IPS-20b (cell line): ENCODE measurements around the gene SPSB3.

ENCODE experiments used
- H3K27ac ChIP-seq: one replicate; pipeline ENCODE4 v1.5.1; 2013; ENCODE audit warnings: low read length
- H3K27me3 ChIP-seq: 2 replicates; pipeline ENCODE4 v1.6.1; 2013; ENCODE audit warnings: mild to moderate bottlenecking, low read length, inconsistent platforms; ENCODE audit not compliant: insufficient read depth
- H3K36me3 ChIP-seq: 2 replicates; pipeline ENCODE4 v1.6.1; 2013; ENCODE audit warnings: low read depth, mild to moderate bottlenecking, inconsistent platforms, low read length, moderate library complexity; ENCODE audit not compliant: insufficient read depth
- H3K4me1 ChIP-seq: 2 replicates; pipeline ENCODE4 v1.6.1; 2013; ENCODE audit warnings: mild to moderate bottlenecking, control low read depth, inconsistent platforms, low read length, moderate library complexity; ENCODE audit not compliant: insufficient read depth
- H3K4me3 ChIP-seq: 2 replicates; pipeline ENCODE4 v1.5.1; 2013; ENCODE audit warnings: mild to moderate bottlenecking, low read length, inconsistent platforms
- H3K9ac ChIP-seq: 2 replicates; pipeline ENCODE4 v1.6.1; 2013; ENCODE audit warnings: low read depth, mild to moderate bottlenecking, inconsistent platforms, low read length, moderate library complexity
- H3K9me3 ChIP-seq: 2 replicates; pipeline ENCODE4 v1.6.1; 2013; ENCODE audit warnings: mild to moderate bottlenecking, low read depth, low read length, inconsistent platforms; ENCODE audit not compliant: insufficient read depth

SPSB3 gene

GRCh38 chr16:1782408-1783264 lies at the start of gene SPSB3, which contains the start of gene NUBP2:
Gene SPSB3, minus strand, starts transcription at chr16:1782571. Its CDS starts 1,088 bp downstream, at chr16:1781483.
Gene NUBP2, plus strand, starts transcription at chr16:1782960. Its CDS starts 61 bp downstream, at chr16:1783021.
- H3K36me3 ChIP-seq = peaks cover 8% of the 10 kb centered on the region; the same call in 1 of the 2 replicates
- H3K27me3 ChIP-seq = no peaks in the 10 kb centered on the region
- H3K4me3 ChIP-seq = peak within 1 kb of the TSS; percentile 96
- H3K9me3 ChIP-seq = no peaks in the 10 kb centered on the region
- peaks cover 4% of the 10 kb centered on the region for H3K4me1 ChIP-seq
- peak within 1 kb of the TSS; percentile 90 for H3K9ac ChIP-seq
- H3K27ac ChIP-seq = no peak within 1 kb of the TSS

- H3K4me3 ChIP-seq = no peak overlapping the region
- H3K4me1 ChIP-seq = peaks cover 5% of the 10 kb centered on the region; the same call in 1 of the 2 replicates
- H3K9me3 ChIP-seq = no peaks in the 10 kb centered on the region
- H3K27me3 ChIP-seq = no peaks in the 10 kb centered on the region
- no peak overlapping the region for H3K27ac ChIP-seq
- H3K9ac ChIP-seq = no peak overlapping the region
- H3K36me3 ChIP-seq = peaks cover 14% of the 10 kb centered on the region; the same call in 1 of the 2 replicates
Measured at GRCh38 chr16:1831186-1832075, 49.1 kb upstream of the SPSB3 start.

GRCh38 chr16:1830213-1830612 lies 47.8 kb upstream of the SPSB3 start:
- Histone ChIP-seq H3K27me3 (peaks cover 7% of the 10 kb centered on the region; the same call in 1 of the 2 replicates), H3K9ac (no peak overlapping the region), H3K4me3 (no peak overlapping the region), H3K4me1 (peaks cover 5% of the 10 kb centered on the region), H3K9me3 (no peaks in the 10 kb centered on the region), H3K36me3 (peaks cover 14% of the 10 kb centered on the region; the same call in 1 of the 2 replicates), H3K27ac (no peak overlapping the region)

- Histone ChIP-seq H3K4me1 (peaks cover 5% of the 10 kb centered on the region), H3K9me3 (no peaks in the 10 kb centered on the region), H3K27ac (no peak overlapping the region)
Measured at GRCh38 chr16:1828645-1829410, 46.5 kb upstream of the SPSB3 start.

GRCh38 chr16:1826691-1827573 lies 44.6 kb upstream of the SPSB3 start, which contains the start of the genes FAHD1 and HAGH:
Gene FAHD1, plus strand, starts transcription at chr16:1827206. Its CDS starts 33 bp downstream, at chr16:1827239.
Gene HAGH, minus strand, starts transcription at chr16:1826825. Its CDS starts 38 bp downstream, at chr16:1826787.
- peaks cover 8% of the 10 kb centered on the region; the same call in 1 of the 2 replicates for H3K27me3 ChIP-seq
- peaks cover 5% of the 10 kb centered on the region for H3K4me1 ChIP-seq
- no peak within 1 kb of the TSS for H3K27ac ChIP-seq
- H3K36me3 ChIP-seq = peaks cover 14% of the 10 kb centered on the region; the same call in 1 of the 2 replicates
- peak within 1 kb of the TSS; percentile 87 for H3K4me3 ChIP-seq
- no peaks in the 10 kb centered on the region for H3K9me3 ChIP-seq
- peak within 1 kb of the TSS; percentile 91 for H3K9ac ChIP-seq

More at GRCh38 chr16:1828645-1829410, 46.5 kb upstream of the SPSB3 start:
- Histone ChIP-seq H3K36me3 (peaks cover 14% of the 10 kb centered on the region; the same call in 1 of the 2 replicates), H3K4me3 (peak overlapping the region; percentile 87), H3K27me3 (peaks cover 8% of the 10 kb centered on the region; the same call in 1 of the 2 replicates), H3K9ac (no peak overlapping the region)

- Histone ChIP-seq H3K4me3 (peak overlapping the region; percentile 68), H3K9ac (no peak overlapping the region), H3K36me3 (peaks cover 14% of the 10 kb centered on the region; the same call in 1 of the 2 replicates), H3K27me3 (peaks cover 8% of the 10 kb centered on the region; the same call in 1 of the 2 replicates), H3K9me3 (no peaks in the 10 kb centered on the region), H3K27ac (no peak overlapping the region), H3K4me1 (peaks cover 5% of the 10 kb centered on the region)
Measured at GRCh38 chr16:1825864-1826690, 43.7 kb upstream of the SPSB3 start.

- Histone ChIP-seq H3K27ac (no peak overlapping the region), H3K4me3 (peak overlapping the region; percentile 68), H3K9me3 (no peaks in the 10 kb centered on the region), H3K9ac (no peak overlapping the region), H3K27me3 (peaks cover 8% of the 10 kb centered on the region; the same call in 1 of the 2 replicates), H3K4me1 (peaks cover 5% of the 10 kb centered on the region), H3K36me3 (peaks cover 11% of the 10 kb centered on the region; the same call in 1 of the 2 replicates)
Measured at GRCh38 chr16:1825381-1825863, 43.1 kb upstream of the SPSB3 start.

GRCh38 chr16:1823821-1824220 lies 41.5 kb upstream of the SPSB3 start:
- H3K27me3 ChIP-seq = peaks cover 8% of the 10 kb centered on the region; the same call in 1 of the 2 replicates
- no peak overlapping the region for H3K4me3 ChIP-seq
- no peaks in the 10 kb centered on the region; the same call in 1 of the 2 replicates for H3K36me3 ChIP-seq
- peaks cover 5% of the 10 kb centered on the region for H3K4me1 ChIP-seq
- no peaks in the 10 kb centered on the region for H3K9me3 ChIP-seq
- no peak overlapping the region for H3K27ac ChIP-seq
- no peak overlapping the region for H3K9ac ChIP-seq

- Histone ChIP-seq H3K4me1 (no peaks in the 10 kb centered on the region; the same call in 1 of the 2 replicates), H3K9me3 (no peaks in the 10 kb centered on the region), H3K27ac (no peak overlapping the region), H3K9ac (no peak overlapping the region), H3K4me3 (no peak overlapping the region), H3K36me3 (no peaks in the 10 kb centered on the region), H3K27me3 (peaks cover 8% of the 10 kb centered on the region; the same call in 1 of the 2 replicates)
Measured at GRCh38 chr16:1822801-1823200, 40.4 kb upstream of the SPSB3 start.
